ENCODE results near the gene KIAA0753.
"Not testable (repeated sequence)": the region's sequence is repeated elsewhere in the genome, so short reads cannot be mapped to it uniquely, and the experiment has no call there.

Gene KIAA0753

DNA sequence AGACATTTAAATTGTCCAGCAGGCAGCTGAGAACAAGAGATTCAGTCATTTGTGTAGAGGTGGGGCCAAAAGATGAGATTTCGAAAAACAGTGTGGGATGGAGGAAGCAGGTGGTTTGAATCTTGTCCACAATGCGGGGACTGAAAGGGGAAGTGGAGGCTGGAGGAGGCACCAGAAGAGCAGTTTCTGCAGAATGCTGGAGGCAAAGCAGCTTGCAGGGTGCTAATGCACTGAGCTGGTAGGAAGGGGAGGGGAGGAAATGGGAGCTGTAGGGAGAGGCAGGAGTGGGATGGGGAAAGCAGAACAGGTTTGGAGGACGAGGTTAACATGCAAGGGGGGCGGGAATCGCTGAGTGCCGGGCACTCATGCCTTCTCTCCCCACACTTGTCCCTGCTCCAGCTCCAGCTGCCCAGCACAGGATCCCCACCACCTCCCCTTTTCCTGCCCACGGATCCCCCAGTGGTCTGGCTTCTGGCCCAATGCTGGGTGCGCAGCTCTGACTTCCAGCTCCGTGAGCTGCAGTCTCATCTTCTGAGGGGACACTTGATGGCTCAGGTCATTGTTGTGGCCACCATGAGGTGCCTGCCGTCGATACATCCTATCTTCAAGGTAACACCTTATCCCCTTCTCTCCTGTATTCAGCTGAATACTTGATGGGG lies 20.4 kb upstream of the KIAA0753 start:
- no peak overlapping the region for H3K27ac Mint-ChIP-seq
- DNase-seq (ENCODE audit: low spot score), result peak; percentile 57
- peaks cover 32% of the 10 kb centered on the region for H3K4me1 Mint-ChIP-seq (ENCODE audit: low read depth)
- peaks cover 29% of the 10 kb centered on the region for H3K27me3 Mint-ChIP-seq (ENCODE audit: low read depth)
- peaks cover 4% of the 10 kb centered on the region for H3K36me3 Mint-ChIP-seq (ENCODE audit: low read depth)
- no peaks in the 10 kb centered on the region for H3K9me3 Mint-ChIP-seq
- peak overlapping the region; percentile 42 for H3K4me3 Mint-ChIP-seq

DNA sequence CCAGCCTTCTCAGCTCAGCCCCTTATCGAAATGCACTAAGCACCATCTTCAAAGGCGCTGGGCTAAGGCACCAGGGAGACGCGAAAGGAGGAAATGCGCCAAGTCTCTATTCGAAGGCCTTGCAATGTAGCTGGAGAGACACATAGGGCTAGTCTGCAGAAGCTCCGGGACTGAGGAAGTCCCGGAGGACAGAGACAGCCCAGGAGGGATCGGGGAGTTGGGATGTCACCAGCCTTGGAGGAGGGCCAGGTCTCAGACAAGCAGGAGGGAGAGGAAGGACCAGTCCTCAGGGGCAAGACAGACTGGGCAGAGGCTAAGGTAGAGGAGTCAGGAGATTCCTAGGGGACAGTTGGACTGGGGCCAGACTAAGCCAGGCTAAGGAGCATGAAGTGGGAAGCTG lies 19.6 kb upstream of the KIAA0753 start:
- Mint-ChIP-seq H3K27me3 (ENCODE audit: low read depth) (peaks cover 35% of the 10 kb centered on the region), H3K4me1 (ENCODE audit: low read depth) (peaks cover 39% of the 10 kb centered on the region), H3K36me3 (ENCODE audit: low read depth) (peaks cover 4% of the 10 kb centered on the region), H3K9me3 (no peaks in the 10 kb centered on the region), H3K4me3 (peak overlapping the region; percentile 55), H3K27ac (no peak overlapping the region)
- no peak for DNase-seq (ENCODE audit: low spot score)

DNA sequence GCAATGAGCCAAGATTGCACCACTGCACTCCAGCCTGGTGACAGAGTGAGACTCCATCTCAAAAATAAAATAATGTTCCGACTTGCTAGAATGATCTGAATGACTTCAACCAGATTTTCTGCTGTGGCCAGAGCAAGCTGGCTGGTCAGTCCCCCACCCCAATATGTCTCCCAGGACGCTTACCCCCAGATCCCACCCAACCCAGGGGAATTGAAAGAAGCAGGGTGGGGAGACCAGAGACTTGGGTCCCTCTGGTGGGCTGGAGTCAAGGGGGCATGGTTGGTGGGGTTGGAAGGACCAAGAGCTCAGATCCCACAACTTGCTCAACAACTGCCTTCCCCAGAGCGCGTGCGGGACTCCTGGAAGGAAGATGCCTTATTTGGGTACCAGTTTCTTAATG lies 17.9 kb upstream of the KIAA0753 start:
- H3K4me3 Mint-ChIP-seq, result peak overlapping the region; percentile 34
- H3K4me1 Mint-ChIP-seq (ENCODE audit: low read depth), result peaks cover 48% of the 10 kb centered on the region
- DNase-seq (ENCODE audit: low spot score); H3K27ac Mint-ChIP-seq; H3K9me3 Mint-ChIP-seq; H3K36me3 Mint-ChIP-seq (ENCODE audit: low read depth): not testable (repeated sequence)
- peaks cover 43% of the 10 kb centered on the region for H3K27me3 Mint-ChIP-seq (ENCODE audit: low read depth)

DNA sequence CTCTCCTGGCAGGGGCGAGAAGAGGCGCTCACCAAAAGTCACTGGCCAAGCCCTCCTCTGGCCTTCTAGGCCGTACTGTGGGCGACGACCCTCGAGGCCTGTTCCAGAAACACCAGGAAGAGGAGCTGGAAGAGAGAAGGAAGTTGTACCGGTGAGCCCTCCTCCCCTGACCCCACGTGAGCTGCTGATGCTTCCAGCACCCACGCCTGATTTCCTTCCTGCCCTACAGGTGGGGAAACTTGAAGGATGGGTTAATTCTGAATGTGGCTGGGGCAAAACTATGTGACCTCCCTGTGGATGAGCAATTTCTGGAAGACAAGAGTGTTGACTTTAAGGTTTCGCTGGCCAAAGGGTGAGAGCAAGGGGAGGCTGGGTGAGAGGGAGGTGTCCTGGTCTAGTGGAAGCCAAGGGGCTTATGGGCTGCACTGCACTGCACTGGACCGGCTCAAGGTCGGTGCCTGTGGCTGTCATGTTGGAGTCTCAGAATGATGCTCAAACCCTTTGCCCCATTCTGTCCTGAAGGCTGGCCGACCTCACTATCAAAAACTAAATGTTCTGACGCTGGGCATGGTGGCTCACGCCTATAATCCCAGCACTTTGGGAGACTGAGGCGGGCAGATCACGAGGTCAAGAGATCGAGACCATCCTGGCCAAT lies 17.2 kb upstream of the KIAA0753 start:
- H3K4me3 Mint-ChIP-seq, result peak overlapping the region; percentile 90
- peaks cover 6% of the 10 kb centered on the region for H3K36me3 Mint-ChIP-seq (ENCODE audit: low read depth)
- no peak overlapping the region for H3K27ac Mint-ChIP-seq
- H3K4me1 Mint-ChIP-seq (ENCODE audit: low read depth), result peaks cover 55% of the 10 kb centered on the region
- peaks cover 45% of the 10 kb centered on the region for H3K27me3 Mint-ChIP-seq (ENCODE audit: low read depth)
- H3K9me3 Mint-ChIP-seq, result no peaks in the 10 kb centered on the region
- DNase-seq (ENCODE audit: low spot score), result no peak

DNA sequence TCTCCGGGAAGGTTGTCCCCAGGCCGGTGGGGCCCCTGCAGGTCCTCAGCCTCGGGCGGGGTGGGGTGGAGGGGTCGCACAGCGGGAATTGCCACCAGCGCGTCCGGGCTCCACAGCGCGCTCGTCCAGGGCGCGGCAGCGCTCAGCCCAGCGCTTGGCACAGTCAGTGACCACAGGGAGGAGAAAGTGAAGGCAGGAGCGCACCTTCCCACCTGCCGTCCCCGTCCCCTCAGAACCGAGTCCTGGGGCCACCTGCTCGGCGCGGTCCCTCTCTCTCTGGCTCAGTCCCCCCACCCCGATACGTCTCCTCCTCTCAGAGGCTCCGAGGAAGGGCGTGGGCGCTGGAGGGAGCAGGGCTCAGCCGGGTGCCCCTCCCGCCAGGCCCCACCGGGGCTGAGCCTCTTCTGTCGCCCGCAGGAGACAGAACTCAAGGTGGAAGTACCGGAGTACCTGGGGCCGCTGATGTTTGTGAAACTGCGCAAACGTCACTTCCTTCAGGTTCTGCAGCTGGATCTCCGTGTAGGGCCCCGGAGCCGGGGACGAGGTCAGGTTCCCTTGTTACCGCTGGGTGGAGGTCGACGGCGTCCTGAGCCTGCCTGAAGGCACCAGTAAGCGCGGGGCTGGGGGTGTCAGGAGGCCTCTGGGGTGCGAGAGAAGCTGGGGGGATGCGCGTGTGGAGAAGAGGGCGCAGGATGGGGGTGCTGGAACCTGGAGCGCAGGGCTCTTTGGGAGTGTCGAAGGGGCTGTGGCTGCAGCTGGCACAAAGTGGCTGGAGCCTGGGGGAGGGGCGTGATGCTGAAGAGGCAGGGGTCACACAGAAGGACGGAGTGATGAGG lies 16.5 kb upstream of the KIAA0753 start:
- H3K9me3 Mint-ChIP-seq; H3K36me3 Mint-ChIP-seq (ENCODE audit: low read depth); H3K27ac Mint-ChIP-seq: not testable (repeated sequence)
- peaks cover 46% of the 10 kb centered on the region for H3K27me3 Mint-ChIP-seq (ENCODE audit: low read depth)
- peak overlapping the region; percentile 90 for H3K4me3 Mint-ChIP-seq
- peak; percentile 39 for DNase-seq (ENCODE audit: low spot score)
- peaks cover 62% of the 10 kb centered on the region for H3K4me1 Mint-ChIP-seq (ENCODE audit: low read depth)

DNA sequence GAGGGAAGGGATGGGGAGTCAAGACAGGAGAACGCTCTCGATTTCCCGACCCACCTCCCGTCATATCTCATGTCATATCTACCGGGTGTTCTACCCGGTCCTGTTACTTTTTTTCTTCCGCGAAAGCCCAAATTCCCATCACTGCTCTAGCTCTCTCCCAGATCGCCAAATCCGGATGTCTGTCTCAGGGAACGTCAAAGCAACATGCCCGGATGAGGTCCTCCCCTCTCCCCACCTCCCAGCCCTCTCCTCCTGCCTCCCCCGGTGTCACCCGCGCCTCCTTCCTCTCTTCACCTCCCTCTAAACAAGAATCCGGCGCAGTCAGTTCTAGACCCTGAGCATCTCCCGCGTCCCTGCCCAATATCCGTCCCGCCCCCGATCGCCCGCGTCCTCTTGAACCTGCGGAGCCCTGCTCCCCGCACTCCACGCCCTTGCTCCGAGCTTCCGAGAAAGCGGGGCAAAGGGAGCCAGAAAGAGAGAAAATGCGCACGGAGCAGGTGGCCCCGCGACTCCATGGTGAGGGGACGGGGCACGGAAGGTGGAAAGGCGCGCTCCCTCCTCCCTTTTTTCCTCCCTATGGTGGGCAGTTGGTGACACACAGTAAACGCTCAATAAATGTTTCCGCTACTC lies 15.3 kb upstream of the KIAA0753 start:
- Mint-ChIP-seq H3K27me3 (ENCODE audit: low read depth) (peaks cover 39% of the 10 kb centered on the region), H3K4me1 (ENCODE audit: low read depth) (peaks cover 54% of the 10 kb centered on the region), H3K4me3 (peak overlapping the region; percentile 84)
- H3K9me3 Mint-ChIP-seq; H3K27ac Mint-ChIP-seq; H3K36me3 Mint-ChIP-seq (ENCODE audit: low read depth); DNase-seq (ENCODE audit: low spot score): not testable (repeated sequence)

DNA sequence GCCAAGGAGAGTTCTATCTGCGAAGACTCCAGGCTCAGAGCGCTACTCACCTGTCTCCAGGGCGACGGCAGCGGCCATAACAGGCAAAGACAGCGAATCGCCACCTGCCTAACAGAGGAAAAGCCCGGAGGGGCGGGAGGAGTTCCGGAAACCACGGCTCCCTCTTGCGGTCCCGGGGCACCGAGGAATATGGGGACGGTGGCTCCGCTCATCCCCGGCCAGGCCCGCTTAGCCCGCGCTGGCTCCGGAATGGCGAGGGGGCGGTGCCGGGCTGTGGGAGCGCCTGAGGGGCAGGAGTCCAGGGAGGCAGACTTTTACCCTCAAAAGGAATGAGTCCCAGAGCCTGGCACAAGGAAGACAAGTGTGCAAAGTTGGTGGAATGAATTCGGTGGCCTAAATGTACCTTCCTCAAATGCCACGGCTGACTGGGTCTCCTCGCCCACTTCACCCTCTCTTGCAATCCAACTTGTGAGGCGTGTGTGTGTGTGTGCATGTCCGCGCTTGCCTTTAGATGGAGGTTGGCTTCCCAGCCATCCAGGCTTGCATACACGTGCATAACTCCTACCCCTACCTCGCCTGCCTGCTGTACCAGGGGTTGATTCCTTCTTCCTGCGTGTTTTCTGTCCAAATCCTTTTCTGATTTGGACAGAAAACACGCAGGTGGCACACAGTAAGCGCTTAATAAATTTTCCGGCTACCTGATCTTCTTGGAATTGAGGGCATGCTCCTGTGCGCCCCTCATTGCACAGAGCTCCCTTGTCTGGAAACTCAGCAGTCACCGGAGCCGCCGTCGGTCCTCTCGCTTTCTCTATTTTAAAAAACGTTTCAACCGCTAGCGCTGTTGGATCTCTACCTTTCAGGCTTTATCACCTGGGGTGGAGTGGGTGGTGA lies 14.6 kb upstream of the KIAA0753 start:
- peak overlapping the region; percentile 84 for H3K4me3 Mint-ChIP-seq
- H3K9me3 Mint-ChIP-seq, result no peaks in the 10 kb centered on the region
- H3K27ac Mint-ChIP-seq, result no peak overlapping the region
- no peak for DNase-seq (ENCODE audit: low spot score)
- H3K4me1 Mint-ChIP-seq (ENCODE audit: low read depth), result peaks cover 52% of the 10 kb centered on the region
- H3K36me3 Mint-ChIP-seq (ENCODE audit: low read depth), result peaks cover 7% of the 10 kb centered on the region
- peaks cover 38% of the 10 kb centered on the region for H3K27me3 Mint-ChIP-seq (ENCODE audit: low read depth)

DNA sequence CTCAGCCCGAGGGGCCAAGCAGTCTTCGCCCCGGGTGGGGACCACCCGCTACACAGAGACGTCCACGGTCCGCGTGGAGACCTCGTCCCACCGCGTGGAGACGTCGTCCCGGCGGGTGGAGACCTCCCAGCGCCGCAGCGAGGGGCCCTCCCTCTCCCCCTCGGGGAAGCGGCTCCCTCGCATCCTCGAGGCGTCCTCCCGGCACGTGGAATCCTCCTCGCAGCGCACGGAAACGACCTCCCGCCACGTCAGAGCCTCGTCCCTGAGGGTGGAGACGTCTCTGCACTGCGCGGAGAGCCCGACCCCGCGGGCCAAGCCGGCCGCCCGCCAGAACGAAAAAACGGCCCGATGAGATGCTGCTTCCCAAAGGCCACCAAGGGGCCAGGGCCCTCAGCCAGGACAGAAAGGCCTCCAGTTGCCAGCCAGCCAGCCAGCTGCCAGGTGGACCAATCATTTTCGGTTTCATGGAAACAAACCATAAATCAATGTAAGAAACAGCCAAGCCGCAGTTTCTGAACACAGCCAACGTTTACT lies 11.5 kb upstream of the KIAA0753 start:
- Mint-ChIP-seq H3K4me1 (ENCODE audit: low read depth) (peaks cover 53% of the 10 kb centered on the region), H3K4me3 (peak overlapping the region; percentile 56), H3K9me3 (no peaks in the 10 kb centered on the region), H3K36me3 (ENCODE audit: low read depth) (peaks cover 19% of the 10 kb centered on the region), H3K27me3 (ENCODE audit: low read depth) (peaks cover 28% of the 10 kb centered on the region), H3K27ac (no peak overlapping the region)
- DNase-seq (ENCODE audit: low spot score), result no peak

DNA sequence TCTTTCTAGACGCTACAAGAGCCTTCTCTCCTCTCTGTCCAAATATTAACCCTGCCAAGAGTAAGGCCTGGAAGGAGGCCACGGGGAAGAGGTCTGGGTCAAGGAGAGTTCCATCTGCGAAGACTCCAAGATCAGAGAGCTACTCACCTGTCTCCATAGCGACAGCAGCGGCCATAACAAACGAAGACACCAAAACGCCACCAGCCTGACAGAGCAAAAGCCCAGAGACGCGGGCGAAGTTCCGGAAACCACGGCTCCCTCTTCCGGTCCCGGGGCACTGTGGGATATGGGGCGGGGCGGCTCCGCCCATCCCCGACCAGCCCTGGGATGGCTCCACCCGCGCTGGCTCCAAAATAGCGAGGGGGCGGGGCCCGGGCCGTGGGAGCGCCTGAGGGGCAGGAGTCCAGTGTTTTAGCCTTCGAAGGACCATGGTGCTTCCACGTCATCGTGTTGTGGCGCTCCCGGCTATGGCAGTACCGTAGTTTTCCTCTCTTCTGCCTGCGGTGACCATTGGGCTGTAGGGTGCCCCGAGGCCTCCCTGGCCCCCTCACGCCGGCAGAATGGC lies 10.9 kb upstream of the KIAA0753 start, which contains the start of the genes C17orf100 and MED31:
C17orf100 (plus strand) TSS at position 409 of the 565 bp plus-strand sequence; CDS start at position 561, 152 bp downstream.
MED31 (minus strand) TSS at position 252 of the 565 bp plus-strand sequence; CDS start at position 175, 77 bp downstream.
- H3K4me1 Mint-ChIP-seq (ENCODE audit: low read depth), result peaks cover 55% of the 10 kb centered on the region

DNA sequence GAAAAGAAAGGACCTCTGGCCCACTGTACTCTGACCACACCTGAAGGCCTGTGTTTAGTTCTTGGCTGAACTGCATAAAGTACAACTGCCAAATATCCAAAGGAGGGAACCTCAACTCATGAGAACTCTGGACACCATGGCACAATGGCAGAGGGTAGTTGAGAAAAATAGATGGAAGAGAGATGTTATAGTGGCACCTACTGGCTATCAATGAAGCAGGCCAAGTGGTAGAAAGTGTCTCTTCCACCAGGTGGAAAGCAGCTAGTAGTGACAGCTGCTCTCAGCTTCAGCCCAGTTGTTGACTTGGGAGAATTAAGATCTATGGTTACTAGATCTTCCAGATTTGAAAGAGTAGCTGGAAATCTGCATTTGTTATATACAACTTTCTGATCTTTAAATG lies 7.7 kb upstream of the KIAA0753 start:
- Mint-ChIP-seq H3K36me3 (ENCODE audit: low read depth) (peaks cover 37% of the 10 kb centered on the region), H3K27ac (no peak overlapping the region), H3K27me3 (ENCODE audit: low read depth) (peaks cover 5% of the 10 kb centered on the region), H3K9me3 (no peaks in the 10 kb centered on the region), H3K4me3 (peak overlapping the region; percentile 16), H3K4me1 (ENCODE audit: low read depth) (peaks cover 43% of the 10 kb centered on the region)
- no peak for DNase-seq (ENCODE audit: low spot score)

More for the DNA sequence above, 10.9 kb upstream of the KIAA0753 start, which contains the start of the genes C17orf100 and MED31:
- H3K9me3 Mint-ChIP-seq, result no peaks in the 10 kb centered on the region
- H3K4me3 Mint-ChIP-seq, result peak within 1 kb of the TSS; percentile 99
- H3K27me3 Mint-ChIP-seq (ENCODE audit: low read depth), result peaks cover 28% of the 10 kb centered on the region
- H3K36me3 Mint-ChIP-seq (ENCODE audit: low read depth), result peaks cover 19% of the 10 kb centered on the region
- DNase-seq (ENCODE audit: low spot score), result peak; percentile 95
- H3K27ac Mint-ChIP-seq, result peak within 1 kb of the TSS; percentile 100

DNA sequence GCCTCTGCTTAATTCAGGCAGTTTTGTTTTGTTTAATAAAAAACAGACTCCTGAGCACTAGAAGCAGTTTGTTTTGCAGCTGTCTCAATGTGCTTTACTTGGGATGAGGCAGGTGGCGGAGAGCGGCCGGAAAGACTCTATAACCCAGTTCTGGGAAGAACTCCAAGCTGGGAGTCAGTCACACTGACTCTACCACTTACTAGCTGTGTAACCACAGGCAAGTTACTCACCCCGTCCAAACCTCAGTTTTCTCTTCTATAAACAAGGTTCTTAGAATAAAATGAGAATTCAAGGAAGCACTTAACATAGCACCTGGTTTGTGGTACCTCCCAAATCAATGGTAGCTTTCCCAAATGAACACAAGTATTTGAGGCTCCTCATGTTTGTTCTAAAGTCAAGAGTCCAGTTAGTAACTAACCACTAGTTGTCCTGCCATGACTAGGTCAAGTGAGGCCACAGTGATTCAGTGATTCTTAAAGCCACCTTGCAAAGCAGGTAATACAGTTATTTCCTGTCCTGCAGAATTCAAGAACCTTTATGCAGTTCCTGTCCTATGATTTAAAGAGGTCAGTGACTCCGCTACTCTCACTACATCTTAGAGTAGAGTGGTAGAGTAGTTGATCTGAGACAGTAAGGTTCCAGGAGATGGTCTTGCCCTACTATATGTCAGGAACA lies 3.1 kb upstream of the KIAA0753 start:
- H3K36me3 Mint-ChIP-seq (ENCODE audit: low read depth), result peaks cover 41% of the 10 kb centered on the region
- DNase-seq (ENCODE audit: low spot score), result no peak
- peak overlapping the region; percentile 32 for H3K27ac Mint-ChIP-seq
- H3K9me3 Mint-ChIP-seq, result no peaks in the 10 kb centered on the region
- peaks cover 41% of the 10 kb centered on the region for H3K4me1 Mint-ChIP-seq (ENCODE audit: low read depth)
- peak overlapping the region; percentile 16 for H3K4me3 Mint-ChIP-seq
- no peaks in the 10 kb centered on the region for H3K27me3 Mint-ChIP-seq (ENCODE audit: low read depth)

DNA sequence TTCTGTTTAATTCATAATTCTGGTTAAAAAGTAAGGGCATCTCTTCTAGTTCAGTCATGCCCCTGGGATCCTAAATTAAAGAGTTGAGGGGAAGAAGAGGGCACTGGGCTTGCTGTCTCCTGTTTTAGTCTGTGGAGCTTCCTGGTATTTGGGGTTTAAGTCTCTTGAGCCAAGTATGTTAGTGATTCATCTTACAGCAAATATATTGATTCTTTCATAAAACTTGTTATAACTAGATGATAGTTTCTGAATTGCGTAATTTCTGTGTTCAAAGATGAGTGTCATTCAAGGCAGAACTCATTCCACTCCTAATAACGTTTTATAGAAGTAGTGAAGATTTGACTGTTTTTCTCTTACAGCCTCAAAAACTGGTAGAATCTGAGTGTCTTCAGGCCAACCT lies 2.1 kb upstream of the KIAA0753 start:
- Mint-ChIP-seq H3K4me1 (ENCODE audit: low read depth) (peaks cover 40% of the 10 kb centered on the region), H3K27ac (no peak overlapping the region), H3K9me3 (no peaks in the 10 kb centered on the region), H3K36me3 (ENCODE audit: low read depth) (peaks cover 34% of the 10 kb centered on the region), H3K4me3 (peak overlapping the region; percentile 74), H3K27me3 (ENCODE audit: low read depth) (no peaks in the 10 kb centered on the region)
- DNase-seq (ENCODE audit: low spot score), result no peak
